HEK293 (cell line): ENCODE data around the gene ZNF385C.
A peak's percentile ranks its signal among the peaks of the same experiment; 100 is the strongest.

Source experiments
- CTCF ChIA-PET: fragments of 350-600 bp; formaldehyde crosslinking; extraction: SDS; loops from one replicate; lab custom pipeline; 2021; ENCODE audit warnings: antibody characterized with exemption; lab: Yijun Ruan, JAX
- POLR2A ChIA-PET: fragments of 300-600 bp; formaldehyde crosslinking; extraction: SDS; loops from one replicate; lab custom pipeline; 2020; ENCODE audit warnings: antibody characterized with exemption, inconsistent platforms; lab: Yijun Ruan, JAX
- H3K27ac ChIP-seq: fragments of 200-500 bp; sonication (Bioruptor generic); 2 replicates; pipeline ENCODE4 v1.5.1; 2014; ENCODE audit warnings: low read depth, low read length, control low read depth, inconsistent platforms; ENCODE audit errors: extremely low read depth
- H3K36me3 ChIP-seq, 2 experiments: fragments of 200-500 bp in 1 of 2; sonication (Bioruptor generic) in 1 of 2; 1 replicate in 1 of 2; 2 replicates in 1 of 2; pipeline ENCODE4 v1.5.1; 2014 to 2017; ENCODE audit warnings: inconsistent platforms in 2 of 2, low read length in 2 of 2; ENCODE audit not compliant: control insufficient read depth in 2 of 2, insufficient read depth in 1 of 2
- H3K4me1 ChIP-seq: fragments of 200-500 bp; sonication (Bioruptor generic); 2 replicates; pipeline ENCODE4 v1.5.1; 2014; ENCODE audit warnings: mild to moderate bottlenecking, low read length, inconsistent platforms; ENCODE audit not compliant: control insufficient read depth, insufficient read depth
- H3K4me3 ChIP-seq: 2 replicates; pipeline ENCODE4 v1.5.1; 2011; ENCODE audit warnings: low read depth, mild to moderate bottlenecking, control low read depth, low read length, moderate library complexity
- H3K9me3 ChIP-seq: fragments of 200-500 bp; sonication (Bioruptor generic); 2 replicates; pipeline ENCODE4 v1.5.1; 2014; ENCODE audit warnings: low read depth, low read length, inconsistent platforms; ENCODE audit not compliant: control insufficient read depth, insufficient read depth
- GLIS1 ChIP-seq: fragments of 450-650 bp; formaldehyde crosslinking; IDR thresholded peaks from 2 replicates; pipeline ENCODE4 v1.5.1; 2016; ENCODE audit warnings: missing biosample characterization, missing genetic modification characterization
- GLIS2 ChIP-seq: fragments of 450-650 bp; formaldehyde crosslinking; IDR thresholded peaks from 2 replicates; pipeline ENCODE4 v1.5.1; 2016; ENCODE audit warnings: missing biosample characterization, missing genetic modification characterization
- RBAK ChIP-seq: fragments of 450-650 bp; formaldehyde crosslinking; IDR thresholded peaks from 2 replicates; pipeline ENCODE4 v1.5.1; 2016; ENCODE audit warnings: missing biosample characterization, missing genetic modification characterization
- ZBTB20 ChIP-seq: fragments of 450-650 bp; formaldehyde crosslinking; IDR thresholded peaks from 2 replicates; pipeline ENCODE4 v1.5.1; 2016; ENCODE audit warnings: missing biosample characterization, missing genetic modification characterization
- ZBTB48 ChIP-seq: fragments of 450-650 bp; formaldehyde crosslinking; IDR thresholded peaks from 2 replicates; pipeline ENCODE4 v1.5.1; 2016; ENCODE audit warnings: missing biosample characterization, missing genetic modification characterization
- ZFHX2 ChIP-seq: fragments of 450-650 bp; formaldehyde crosslinking; conservative IDR thresholded peaks from 2 replicates; pipeline ENCODE4 v1.5.1; 2016; ENCODE audit warnings: missing biosample characterization, missing genetic modification characterization
- ZIC2 ChIP-seq: fragments of 450-650 bp; formaldehyde crosslinking; IDR thresholded peaks from 2 replicates; pipeline ENCODE4 v1.5.1; 2016; ENCODE audit warnings: missing biosample characterization, missing genetic modification characterization
- ZNF169 ChIP-seq: fragments of 450-650 bp; formaldehyde crosslinking; IDR thresholded peaks from 2 replicates; pipeline ENCODE4 v1.5.1; 2016; ENCODE audit warnings: missing biosample characterization, missing genetic modification characterization
- ZNF311 ChIP-seq: fragments of 450-650 bp; formaldehyde crosslinking; IDR thresholded peaks from 2 replicates; pipeline ENCODE4 v1.5.1; 2017; ENCODE audit warnings: missing biosample characterization, missing genetic modification characterization, borderline replicate concordance
- ZNF324 ChIP-seq: fragments of 450-650 bp; formaldehyde crosslinking; IDR thresholded peaks from 2 replicates; pipeline ENCODE4 v1.5.1; 2016; ENCODE audit warnings: missing biosample characterization, missing genetic modification characterization
- ZNF404 ChIP-seq: fragments of 450-650 bp; formaldehyde crosslinking; IDR thresholded peaks from 2 replicates; pipeline ENCODE4 v1.5.1; 2017; ENCODE audit warnings: missing biosample characterization, missing genetic modification characterization
- ZNF473 ChIP-seq: fragments of 450-650 bp; formaldehyde crosslinking; IDR thresholded peaks from 2 replicates; pipeline ENCODE4 v1.5.1; 2017; ENCODE audit warnings: missing biosample characterization, missing genetic modification characterization
- ZNF558 ChIP-seq: fragments of 450-650 bp; formaldehyde crosslinking; IDR thresholded peaks from 2 replicates; pipeline ENCODE4 v1.5.1; 2016; ENCODE audit warnings: missing biosample characterization, missing genetic modification characterization
- ZNF560 ChIP-seq: fragments of 450-650 bp; formaldehyde crosslinking; IDR thresholded peaks from 2 replicates; pipeline ENCODE4 v1.5.1; 2017; ENCODE audit warnings: missing biosample characterization, missing genetic modification characterization, borderline replicate concordance
- ZNF707 ChIP-seq: fragments of 450-650 bp; formaldehyde crosslinking; IDR thresholded peaks from 2 replicates; pipeline ENCODE4 v1.5.1; 2016; ENCODE audit warnings: missing biosample characterization, missing genetic modification characterization
- ZNF837 ChIP-seq: fragments of 450-650 bp; formaldehyde crosslinking; IDR thresholded peaks from 2 replicates; pipeline ENCODE4 v1.5.1; 2016; ENCODE audit warnings: missing biosample characterization, missing genetic modification characterization
- ZXDB ChIP-seq: fragments of 450-650 bp; formaldehyde crosslinking; IDR thresholded peaks from 2 replicates; pipeline ENCODE4 v1.5.1; 2016; ENCODE audit warnings: missing biosample characterization, missing genetic modification characterization
- TF ChIP-seq, protein P1 (sequence below): fragments of 450-650 bp; formaldehyde crosslinking; IDR thresholded peaks from 2 replicates; pipeline ENCODE4 v1.5.1; 2016; ENCODE audit warnings: missing biosample characterization, missing genetic modification characterization
- TF ChIP-seq, protein P2 (sequence below): fragments of 450-650 bp; formaldehyde crosslinking; IDR thresholded peaks from 2 replicates; pipeline ENCODE4 v1.5.1; 2016; ENCODE audit warnings: missing biosample characterization, missing genetic modification characterization
- TF ChIP-seq, protein P3 (sequence below): fragments of 450-650 bp; formaldehyde crosslinking; IDR thresholded peaks from 2 replicates; pipeline ENCODE4 v1.5.1; 2016; ENCODE audit warnings: missing biosample characterization, missing genetic modification characterization
- TF ChIP-seq, protein P4 (sequence below): fragments of 450-650 bp; formaldehyde crosslinking; IDR thresholded peaks from 2 replicates; pipeline ENCODE4 v1.5.1; 2017; ENCODE audit warnings: missing biosample characterization, missing genetic modification characterization

The ZNF385C gene

DNA sequence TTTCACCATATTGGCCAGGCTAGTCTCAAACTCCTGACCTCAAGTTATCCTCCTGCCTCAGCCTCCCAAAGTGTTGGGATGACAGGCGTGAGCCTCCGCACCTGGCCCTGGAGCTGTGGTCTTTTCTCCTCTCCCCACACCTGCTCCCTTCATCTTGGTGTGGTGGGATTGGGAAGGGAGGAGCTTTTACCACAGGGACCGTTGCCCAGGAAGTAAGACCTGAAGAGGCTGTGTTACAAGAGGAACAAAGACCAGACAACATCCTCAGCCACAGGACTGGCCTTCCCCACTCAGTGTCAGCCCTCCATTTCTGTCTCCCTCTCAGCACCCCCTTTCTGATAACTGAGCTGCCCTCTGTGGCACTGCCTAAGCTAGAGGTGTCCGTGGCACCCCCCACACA lies 38.5 kb downstream of the ZNF385C start:
- no peak overlapping the region for H3K27ac ChIP-seq
- CTCF ChIA-PET = interaction anchor here (0.5 to 6.5 kb wide), 3 partner anchors 7 to 42 kb away, joined by 3 to 49 read pairs (median 3); no protein-coding TSS in a partner anchor
- TF ChIP-seq ZNF837 (tag by site-specific recombination) = no peak
- TF ChIP-seq, protein P1, sequence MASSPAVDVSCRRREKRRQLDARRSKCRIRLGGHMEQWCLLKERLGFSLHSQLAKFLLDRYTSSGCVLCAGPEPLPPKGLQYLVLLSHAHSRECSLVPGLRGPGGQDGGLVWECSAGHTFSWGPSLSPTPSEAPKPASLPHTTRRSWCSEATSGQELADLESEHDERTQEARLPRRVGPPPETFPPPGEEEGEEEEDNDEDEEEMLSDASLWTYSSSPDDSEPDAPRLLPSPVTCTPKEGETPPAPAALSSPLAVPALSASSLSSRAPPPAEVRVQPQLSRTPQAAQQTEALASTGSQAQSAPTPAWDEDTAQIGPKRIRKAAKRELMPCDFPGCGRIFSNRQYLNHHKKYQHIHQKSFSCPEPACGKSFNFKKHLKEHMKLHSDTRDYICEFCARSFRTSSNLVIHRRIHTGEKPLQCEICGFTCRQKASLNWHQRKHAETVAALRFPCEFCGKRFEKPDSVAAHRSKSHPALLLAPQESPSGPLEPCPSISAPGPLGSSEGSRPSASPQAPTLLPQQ (tag by site-specific recombination) = no peak
- no peak for TF ChIP-seq ZNF404 (tag by site-specific recombination)
- TF ChIP-seq, protein P2, sequence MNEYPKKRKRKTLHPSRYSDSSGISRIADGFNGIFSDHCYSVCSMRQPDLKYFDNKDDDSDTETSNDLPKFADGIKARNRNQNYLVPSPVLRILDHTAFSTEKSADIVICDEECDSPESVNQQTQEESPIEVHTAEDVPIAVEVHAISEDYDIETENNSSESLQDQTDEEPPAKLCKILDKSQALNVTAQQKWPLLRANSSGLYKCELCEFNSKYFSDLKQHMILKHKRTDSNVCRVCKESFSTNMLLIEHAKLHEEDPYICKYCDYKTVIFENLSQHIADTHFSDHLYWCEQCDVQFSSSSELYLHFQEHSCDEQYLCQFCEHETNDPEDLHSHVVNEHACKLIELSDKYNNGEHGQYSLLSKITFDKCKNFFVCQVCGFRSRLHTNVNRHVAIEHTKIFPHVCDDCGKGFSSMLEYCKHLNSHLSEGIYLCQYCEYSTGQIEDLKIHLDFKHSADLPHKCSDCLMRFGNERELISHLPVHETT (tag by site-specific recombination) = no peak
- no peak for TF ChIP-seq ZNF560 (tag by site-specific recombination)
- TF ChIP-seq, protein P3, sequence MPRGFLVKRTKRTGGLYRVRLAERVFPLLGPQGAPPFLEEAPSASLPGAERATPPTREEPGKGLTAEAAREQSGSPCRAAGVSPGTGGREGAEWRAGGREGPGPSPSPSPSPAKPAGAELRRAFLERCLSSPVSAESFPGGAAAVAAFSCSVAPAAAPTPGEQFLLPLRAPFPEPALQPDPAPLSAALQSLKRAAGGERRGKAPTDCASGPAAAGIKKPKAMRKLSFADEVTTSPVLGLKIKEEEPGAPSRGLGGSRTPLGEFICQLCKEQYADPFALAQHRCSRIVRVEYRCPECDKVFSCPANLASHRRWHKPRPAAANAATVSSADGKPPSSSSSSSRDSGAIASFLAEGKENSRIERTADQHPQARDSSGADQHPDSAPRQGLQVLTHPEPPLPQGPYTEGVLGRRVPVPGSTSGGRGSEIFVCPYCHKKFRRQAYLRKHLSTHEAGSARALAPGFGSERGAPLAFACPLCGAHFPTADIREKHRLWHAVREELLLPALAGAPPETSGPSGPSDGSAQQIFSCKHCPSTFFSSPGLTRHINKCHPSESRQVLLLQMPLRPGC (tag by site-specific recombination) = no peak
- TF ChIP-seq ZNF169 (tag by site-specific recombination) = no peak
- TF ChIP-seq ZNF707 = no peak
- no peak for TF ChIP-seq ZNF558
- no peak for TF ChIP-seq ZBTB20 (tag by site-specific recombination)
- no peak for TF ChIP-seq ZNF324 (tag by site-specific recombination)
- TF ChIP-seq RBAK (tag by site-specific recombination) = no peak
- POLR2A ChIA-PET = no interaction called here
- H3K36me3 ChIP-seq = no peaks in the 10 kb centered on the region
- no peak overlapping the region for H3K4me3 ChIP-seq
- no peaks in the 10 kb centered on the region for H3K4me1 ChIP-seq
- H3K9me3 ChIP-seq = no peaks in the 10 kb centered on the region

DNA sequence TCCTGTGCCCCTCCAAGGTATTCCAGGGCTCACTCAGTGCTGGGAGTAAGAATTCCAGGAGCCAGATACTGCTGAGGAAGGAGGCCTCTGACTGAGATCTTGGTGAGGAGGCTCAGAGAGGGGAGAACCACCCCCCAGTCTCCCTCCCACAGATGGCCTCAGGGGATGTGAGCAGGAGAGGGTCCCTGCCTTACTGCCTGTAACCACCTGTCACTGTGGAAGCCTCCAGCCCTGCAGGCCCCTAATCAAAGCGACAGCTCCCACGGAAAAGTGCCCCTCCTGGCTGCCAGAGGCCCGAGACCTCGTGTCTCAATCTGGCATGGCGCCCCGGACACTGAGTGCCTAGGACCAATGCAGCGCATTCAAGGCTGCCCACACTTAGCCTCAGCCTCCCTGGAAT lies 40.2 kb downstream of the ZNF385C start:
- Histone ChIP-seq H3K9me3 (no peaks in the 10 kb centered on the region), H3K4me1 (no peaks in the 10 kb centered on the region), H3K4me3 (no peak overlapping the region), H3K36me3 (no peaks in the 10 kb centered on the region), H3K27ac (no peak overlapping the region)
- ChIA-PET CTCF (interaction anchor here (0.5 to 6.5 kb wide), 4 partner anchors 9 to 43 kb away, joined by 3 to 49 read pairs (median 4); no protein-coding TSS in a partner anchor), POLR2A (interaction anchor here (0.7 kb wide), 1 partner anchor 23 kb away, joined by 3 read pairs; no protein-coding TSS in a partner anchor)
- TF ChIP-seq ZBTB48 (tag by site-specific recombination) (0 out of 2 replicates have a peak, but pooled peaks have one; percentile 27), ZIC2 (tag by site-specific recombination) (peak; percentile 66), ZNF311 (no peak), GLIS2 (tag by site-specific recombination) (peak; percentile 44), ZNF473 (tag by site-specific recombination) (no peak), ZXDB (tag by site-specific recombination) (no peak), ZFHX2 (tag by site-specific recombination) (peak; percentile 34; the same call in 1 of the 2 replicates), GLIS1 (tag by site-specific recombination) (peak; percentile 79)
- TF ChIP-seq, protein P4, sequence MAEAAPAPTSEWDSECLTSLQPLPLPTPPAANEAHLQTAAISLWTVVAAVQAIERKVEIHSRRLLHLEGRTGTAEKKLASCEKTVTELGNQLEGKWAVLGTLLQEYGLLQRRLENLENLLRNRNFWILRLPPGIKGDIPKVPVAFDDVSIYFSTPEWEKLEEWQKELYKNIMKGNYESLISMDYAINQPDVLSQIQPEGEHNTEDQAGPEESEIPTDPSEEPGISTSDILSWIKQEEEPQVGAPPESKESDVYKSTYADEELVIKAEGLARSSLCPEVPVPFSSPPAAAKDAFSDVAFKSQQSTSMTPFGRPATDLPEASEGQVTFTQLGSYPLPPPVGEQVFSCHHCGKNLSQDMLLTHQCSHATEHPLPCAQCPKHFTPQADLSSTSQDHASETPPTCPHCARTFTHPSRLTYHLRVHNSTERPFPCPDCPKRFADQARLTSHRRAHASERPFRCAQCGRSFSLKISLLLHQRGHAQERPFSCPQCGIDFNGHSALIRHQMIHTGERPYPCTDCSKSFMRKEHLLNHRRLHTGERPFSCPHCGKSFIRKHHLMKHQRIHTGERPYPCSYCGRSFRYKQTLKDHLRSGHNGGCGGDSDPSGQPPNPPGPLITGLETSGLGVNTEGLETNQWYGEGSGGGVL (tag by site-specific recombination) = peak; percentile 65
